Neural cell (in vitro differentiated cells): ENCODE results near the gene GPT2.

Experiments
- CTCF ChIP-seq: fragments of 450-650 bp; IDR thresholded peaks from 2 replicates; pipeline ENCODE4 v1.5.1; 2014; ENCODE audit warnings: antibody characterized with exemption, mild to moderate bottlenecking, moderate library complexity; ENCODE audit not compliant: poor library complexity, severe bottlenecking
- POLR2AphosphoS5 ChIP-seq: IDR thresholded peaks from 2 replicates; pipeline ENCODE4 v1.6.1; 2012
- RAD21 ChIP-seq: fragments of 450-650 bp; conservative IDR thresholded peaks from 2 replicates; pipeline ENCODE4 v1.6.1; 2014; ENCODE audit warnings: antibody characterized with exemption, mild to moderate bottlenecking, moderate library complexity
- TAF1 ChIP-seq: IDR thresholded peaks from 2 replicates; pipeline ENCODE4 v1.6.1; 2012; ENCODE audit warnings: low read depth

DNA sequence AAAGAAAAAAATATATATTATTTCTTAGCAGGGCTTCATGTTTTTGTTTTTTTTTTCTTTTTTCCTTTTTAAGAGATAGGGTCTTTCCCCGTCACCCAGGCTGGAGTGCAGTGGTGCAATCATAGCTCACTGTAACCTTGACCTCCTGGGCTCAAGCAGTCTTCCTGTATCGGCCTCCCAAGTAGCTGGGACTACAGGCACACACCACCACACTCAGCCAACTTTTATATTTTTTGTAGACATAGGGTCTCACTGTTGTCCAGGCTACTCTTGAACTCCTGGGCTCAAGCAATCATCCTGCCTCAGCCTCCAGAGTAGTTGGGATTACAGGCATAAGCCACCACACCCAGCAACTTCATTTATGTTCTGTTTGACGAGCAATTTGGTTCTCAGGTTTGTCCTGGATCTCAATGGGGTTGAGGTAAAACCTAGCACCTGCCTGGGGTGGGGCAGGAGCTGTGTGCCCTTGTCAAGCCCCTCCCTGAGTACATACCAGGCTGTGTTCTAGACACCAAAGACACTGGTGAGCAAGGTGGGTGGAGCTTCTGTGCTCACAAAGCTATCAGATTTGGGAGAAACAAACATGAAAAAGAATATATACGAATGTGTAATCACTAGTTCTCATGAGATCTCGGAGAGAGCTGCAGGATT is 19.2 kb downstream of the GPT2 start:
- TF ChIP-seq POLR2AphosphoS5 (no peak), TAF1 (no peak), CTCF (no peak), RAD21 (no peak)
